GM12878 (cell line): ENCODE data around the gene CDH15. TPM values are rescaled to one million over a fixed set of nuclear protein-coding genes. Genes with fewer than 3 reads are reported as not detected.

Source experiments
- ATAC-seq: fragments of 200-7000 bp; cut with Tn5 transposase; 3 replicates; pipeline ENCODE4 v1.9.1; 2020; ENCODE audit warnings: mild to moderate bottlenecking, moderate library complexity
- BruUV-seq: library from RNA; stranded (reverse); fragments of 400-500 nt; replicated peaks from 2 replicates; lab custom pipeline; 2021; lab: Mats Ljungman, UMichigan
- CTCF ChIA-PET: fragments of 300-600 bp; sonication (Branson Sonifier 250); formaldehyde crosslinking; extraction: SDS; loops from one replicate; lab custom pipeline; 2021; ENCODE audit warnings: inconsistent platforms; lab: Yijun Ruan, JAX
- POLR2A ChIA-PET: fragments of 350-600 bp; formaldehyde crosslinking; extraction: SDS; loops from one replicate; lab custom pipeline; 2021; ENCODE audit warnings: inconsistent platforms; lab: Charles Lee
- RAD21 ChIA-PET: fragments of 300-600 bp; sonication (Branson Sonifier 250); formaldehyde crosslinking; loops from one replicate; lab custom pipeline; 2023; ENCODE audit warnings: antibody characterized with exemption; ENCODE audit not compliant: unreplicated experiment; lab: Charles Lee
- SMC1A ChIA-PET: fragments of 300-600 bp; sonication (Branson Sonifier 250); formaldehyde crosslinking; loops from one replicate; lab custom pipeline; 2023; ENCODE audit not compliant: unreplicated experiment, uncharacterized antibody; lab: Charles Lee
- DNase-seq: peaks from one replicate; pipeline ENCODE4 v3.0.0-alpha.2; 2011; ENCODE audit warnings: low read depth, low spot score
- FAIRE-seq: peaks from 3 replicates; lab custom pipeline; 2011; peaks lifted over from hg19 to GRCh38; lab: Jason Lieb, UNC
- H2AFZ ChIP-seq: 2 replicates; pipeline ENCODE4 v1.6.0; 2011; ENCODE audit warnings: low read depth, low read length, control low read depth; ENCODE audit not compliant: control insufficient read depth
- H3K27ac ChIP-seq: 2 replicates; pipeline ENCODE4 v1.5.1; 2011; ENCODE audit warnings: control low read depth; ENCODE audit not compliant: control insufficient read depth, insufficient read depth
- H3K27me3 ChIP-seq, 2 experiments: replicated peaks in 1 of 2; 2 replicates each; pipeline versions ENCODE4 v1.6.0 to v1.6.1; 2011; ENCODE audit warnings: low read length in 1 of 2; ENCODE audit not compliant: control insufficient read depth in 2 of 2, insufficient read depth in 2 of 2
- H3K36me3 ChIP-seq, 2 experiments: 2 replicates each; pipeline ENCODE4 v1.5.1; 2011; ENCODE audit warnings: low read length in 1 of 2; ENCODE audit not compliant: control insufficient read depth in 2 of 2, insufficient read depth in 2 of 2
- H3K4me1 ChIP-seq: 2 replicates; pipeline ENCODE4 v1.6.1; 2011; ENCODE audit warnings: mild to moderate bottlenecking, low read length, moderate library complexity, mixed read lengths; ENCODE audit not compliant: control insufficient read depth, insufficient read depth
- H3K4me2 ChIP-seq: 2 replicates; pipeline ENCODE4 v1.6.0; 2011; ENCODE audit warnings: control low read depth; ENCODE audit not compliant: control insufficient read depth, insufficient read depth
- H3K4me3 ChIP-seq: fragments of 200-600 bp; sonication (generic); 2 replicates; pipeline ENCODE4 v1.5.1; 2016
- H3K79me2 ChIP-seq: 2 replicates; pipeline ENCODE4 v1.6.0; 2011; ENCODE audit warnings: low read length; ENCODE audit not compliant: control insufficient read depth, insufficient read depth
- H3K9ac ChIP-seq: 2 replicates; pipeline ENCODE4 v1.8.0; 2011; ENCODE audit warnings: low read length, control low read depth, mixed read lengths; ENCODE audit not compliant: control insufficient read depth, insufficient read depth
- H3K9me3 ChIP-seq: replicated peaks from 3 replicates; pipeline ENCODE4 v1.5.1; 2011; ENCODE audit warnings: mild to moderate bottlenecking, low read length; ENCODE audit not compliant: control insufficient read depth, insufficient read depth
- H4K20me1 ChIP-seq: 2 replicates; pipeline ENCODE4 v1.6.0; 2011; ENCODE audit not compliant: control insufficient read depth, insufficient read depth
- ATF2 ChIP-seq: IDR thresholded peaks from 2 replicates; pipeline ENCODE4 v1.6.1; 2012; ENCODE audit warnings: low read length, inconsistent platforms
- BHLHE40 ChIP-seq, 2 experiments: fragments of 450-650 bp in 1 of 2; IDR thresholded peaks; 2 replicates each; pipeline ENCODE4 v1.6.1; 2011 to 2017; ENCODE audit warnings: low read depth in 2 of 2, borderline replicate concordance in 1 of 2, improper control_type of control experiment in 1 of 2, low read length in 1 of 2, mild to moderate bottlenecking in 1 of 2
- CHD4 ChIP-seq: fragments of 200-600 bp; sonication (generic); IDR thresholded peaks from 2 replicates; pipeline ENCODE4 v1.6.1; 2016; ENCODE audit warnings: mild to moderate bottlenecking
- CUX1 ChIP-seq: IDR thresholded peaks from 2 replicates; pipeline ENCODE4 v1.6.1; 2012; ENCODE audit warnings: improper control_type of control experiment, low read depth, low read length; ENCODE audit not compliant: insufficient replicate concordance
- GABPA ChIP-seq: IDR thresholded peaks from 2 replicates; pipeline ENCODE4 v1.6.1; 2014; ENCODE audit warnings: antibody characterized with exemption, low read depth, mild to moderate bottlenecking, inconsistent platforms
- WRNIP1 ChIP-seq: IDR thresholded peaks from 2 replicates; pipeline ENCODE4 v1.6.1; 2011; ENCODE audit warnings: low read depth, low read length, improper control_type of control experiment, borderline replicate concordance
- WGBS: methylation state at CpG from one replicate; pipeline ENCODE4 v1.1.6; 2016; ENCODE audit warnings: low lambda C conversion rate; ENCODE audit not compliant: insufficient replicate concordance, insufficient coverage; ENCODE audit errors: missing lambda C conversion rate; 5-methylcytosine and 5-hydroxymethylcytosine counted together
- in situ Hi-C: fragments of 300-500 bp; cut with MboI; formaldehyde crosslinking; loops from 9 replicates; pipeline ENCODE4 v1.14.3; 2018; ENCODE audit warnings: mixed read lengths
- intact Hi-C: fragments of 100-400 bp; cut with micrococcal nuclease; formaldehyde crosslinking; loops from one replicate; pipeline ENCODE4 v1.14.2; 2022; ENCODE audit not compliant: unreplicated experiment
- polyA plus RNA-seq, 11 experiments: library from polyadenylated mRNA; depleted of rRNA in 4 of 11; unstranded in 6 of 11; stranded (reverse) in 5 of 11; fragments of >200 nt; fragmentation: Nextera tagmentation in 4 of 11; fragmentation: Illumina TruSeq in 1 of 11; extraction: Ambion mirVana in 4 of 11; extraction: Trizol in 1 of 11; gene quantifications; 1 replicate in 1 of 11; 2 replicates in 10 of 11; pipeline versions ENCODE4 v1.2.1 to v1.2.3, GENCODE V29; 2011 to 2016; ENCODE audit warnings: inconsistent platforms in 2 of 11, missing spikeins in 2 of 11, low read depth in 1 of 11
- total RNA-seq, 4 experiments: library from RNA; depleted of rRNA in 3 of 4; stranded (reverse); fragments of >200 nt in 3 of 4; fragmentation: Illumina TruSeq in 1 of 4; extraction: Trizol in 1 of 4; gene quantifications; 2 replicates each; pipeline versions ENCODE4 v1.2.1 to v1.2.3, GENCODE V29; 2013 to 2021

The CDH15 gene
- total and polyA plus RNA-seq, 10 of the 15 experiments (the other 5 are each of a cell fraction or from before 2014, with no cell fraction given): 0.02 to 0.06 TPM; not detected in 8

- ATAC-seq: peak; percentile 17
- POLR2A ChIA-PET: no interaction called here
These were observed 17.0 kb upstream of the CDH15 start for GRCh38 chr16:89154390-89155183.

More at GRCh38 chr16:89154390-89155183, 17.0 kb upstream of the CDH15 start:
- H3K27me3 ChIP-seq: no peaks in the 10 kb centered on the region
- H3K27ac ChIP-seq: no peak overlapping the region
- H3K9ac ChIP-seq: no peak overlapping the region
- no peak for FAIRE-seq
- CTCF ChIA-PET: no interaction called here
- H2AFZ ChIP-seq: no peak overlapping the region
- no peak for TF ChIP-seq CHD4
- no peak for TF ChIP-seq CUX1
- TF ChIP-seq BHLHE40 (IDR thresholded peaks at IDR 0.05; ENCODE audit: borderline replicate concordance in 1 of 2, low read depth in 2 of 2, low read length in 1 of 2): peak in 1 of 2 experiments; percentile 34; a peak in 1 of 4 replicates
- no peak for TF ChIP-seq ATF2
- TF ChIP-seq WRNIP1: no peak
- TF ChIP-seq GABPA: no peak
- TF ChIP-seq, all 136 proteins: peak for 1
- in situ Hi-C loops (no loop called here), intact Hi-C loops (no loop called here)
- Histone ChIP-seq H3K4me3 (no peak overlapping the region), H4K20me1 (no peaks in the 10 kb centered on the region), H3K79me2 (no peaks in the 10 kb centered on the region), H3K4me1 (no peaks in the 10 kb centered on the region), H3K36me3 (peaks cover 0 to 2% of the 10 kb centered on the region in 2 experiments; a peak in 2 of 4 replicates), H3K4me2 (no peak overlapping the region), H3K9me3 (no peaks in the 10 kb centered on the region; the same call in 2 of the 3 replicates)
- no TSS peak for BruUV-seq
- RAD21 ChIA-PET: no interaction called here
- no peak for DNase-seq
- SMC1A ChIA-PET: no interaction called here
- 41% methylated on average over 24 of the region's 24 CpGs for WGBS
